Chondrocyte (in vitro differentiated cells): ENCODE measurements around the gene THBS2. TPM values are rescaled to one million over a fixed set of nuclear protein-coding genes. Genes with fewer than 3 reads are reported as not detected.

Experiments
- DNase-seq: peaks from one replicate; pipeline ENCODE4 v3.0.0; 2021; ENCODE audit warnings: mixed read lengths, low spot score
- H3K27ac Mint-ChIP-seq: one replicate; pipeline ENCODE4 v1.8.0; 2021; ENCODE audit warnings: mild to moderate bottlenecking, moderate library complexity, mixed read lengths; ENCODE audit not compliant: unreplicated experiment
- H3K27me3 Mint-ChIP-seq: 2 replicates; pipeline ENCODE4 v1.8.0; 2021; ENCODE audit warnings: low read depth, mixed read lengths
- H3K36me3 Mint-ChIP-seq: 2 replicates; pipeline ENCODE4 v1.8.0; 2021; ENCODE audit warnings: low read depth, mixed read lengths
- H3K4me1 Mint-ChIP-seq: 2 replicates; pipeline ENCODE4 v1.8.0; 2021; ENCODE audit warnings: low read depth, mild to moderate bottlenecking, mixed read lengths
- H3K4me3 Mint-ChIP-seq: one replicate; pipeline ENCODE4 v1.8.0; 2021; ENCODE audit warnings: mild to moderate bottlenecking, moderate library complexity, mixed read lengths; ENCODE audit not compliant: unreplicated experiment
- H3K9me3 Mint-ChIP-seq: 2 replicates; pipeline ENCODE4 v1.8.0; 2021; ENCODE audit warnings: low read depth, mixed read lengths
- total RNA-seq: library from RNA; stranded (reverse); gene quantifications from 3 replicates; pipeline ENCODE4 v1.2.1, GENCODE V29; 2021
- TF ChIP-seq, protein P1 (sequence below): fragments of 200-600 bp; sonication (generic); IDR thresholded peaks from 2 replicates; pipeline ENCODE4 v1.5.0; 2021; ENCODE audit warnings: antibody characterized with exemption, mild to moderate bottlenecking, moderate library complexity

The THBS2 gene
- total RNA-seq, 1 donor from 2014 or later = 1,285 TPM

DNA sequence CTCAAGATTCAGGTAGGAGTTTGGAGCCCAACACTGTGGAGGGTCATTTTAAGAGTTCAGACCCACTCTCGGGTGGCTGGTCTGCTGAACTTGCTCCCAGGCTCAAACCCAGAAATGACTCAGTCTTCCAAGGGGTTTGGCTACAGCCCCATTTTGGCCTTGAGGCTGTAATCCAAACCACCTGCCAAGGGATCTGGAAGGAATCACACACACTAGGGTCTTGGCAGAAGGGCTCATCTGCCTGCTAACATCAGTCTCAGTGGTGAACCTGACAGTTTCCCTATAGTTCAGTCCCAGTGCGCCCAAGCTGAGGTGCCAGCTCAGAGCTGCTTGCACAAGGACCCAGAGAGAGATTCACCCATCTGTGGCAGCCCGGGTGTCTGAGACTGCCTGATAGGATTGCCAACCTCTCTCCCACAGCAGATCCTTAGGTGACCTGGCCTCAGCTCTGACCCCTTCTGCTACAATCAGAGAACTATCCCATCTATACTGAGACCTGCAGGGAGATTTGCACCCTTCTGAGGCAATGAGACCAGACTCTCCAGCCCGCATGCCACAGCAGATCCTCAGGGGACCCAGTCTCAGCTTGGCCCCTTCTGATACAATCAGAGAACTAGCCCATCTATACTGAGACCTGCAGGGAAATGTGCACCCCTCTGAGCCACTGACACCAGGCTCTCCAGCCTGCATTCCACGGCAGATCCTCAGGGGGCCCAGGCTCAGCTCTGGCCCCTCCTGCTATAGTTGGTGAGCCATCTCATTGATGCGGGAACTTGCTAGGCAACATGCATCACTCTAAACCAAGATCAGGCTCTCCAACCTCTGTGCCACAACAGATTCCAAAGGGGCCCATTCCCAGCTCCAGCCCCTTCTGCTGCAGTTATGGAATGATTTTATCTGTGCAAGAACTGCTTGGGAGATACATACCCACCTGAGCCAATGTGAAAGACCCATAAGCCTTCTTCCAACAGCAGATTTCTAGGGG, 48.2 kb downstream of the THBS2 start:
- no peak overlapping the region for H3K27ac Mint-ChIP-seq
- DNase-seq = no peak

DNA sequence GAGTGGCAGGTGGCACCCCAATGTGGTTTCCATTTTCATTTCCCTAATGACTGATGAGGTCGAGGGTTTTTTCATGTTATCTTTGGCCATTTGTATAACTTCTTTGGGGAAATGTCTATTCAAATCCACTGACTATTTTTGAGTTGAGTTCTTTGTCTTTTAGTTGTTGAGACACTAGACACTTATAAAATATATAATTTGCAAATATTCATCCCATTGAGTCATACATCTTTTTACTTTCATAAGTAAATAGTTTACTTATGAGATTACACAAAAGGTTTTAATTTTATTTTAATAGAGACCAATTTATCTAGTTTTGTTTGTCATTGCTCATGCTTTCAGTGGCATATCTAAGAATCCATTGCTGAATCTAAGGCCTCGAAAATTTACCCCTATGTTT, 49.5 kb downstream of the THBS2 start:
- Mint-ChIP-seq H3K27ac (no peak overlapping the region), H3K9me3 (peaks cover 31% of the 10 kb centered on the region), H3K4me3 (no peak overlapping the region), H3K27me3 (no peaks in the 10 kb centered on the region), H3K4me1 (peaks cover 15% of the 10 kb centered on the region), H3K36me3 (peaks cover 16% of the 10 kb centered on the region)
- TF ChIP-seq, protein P1, sequence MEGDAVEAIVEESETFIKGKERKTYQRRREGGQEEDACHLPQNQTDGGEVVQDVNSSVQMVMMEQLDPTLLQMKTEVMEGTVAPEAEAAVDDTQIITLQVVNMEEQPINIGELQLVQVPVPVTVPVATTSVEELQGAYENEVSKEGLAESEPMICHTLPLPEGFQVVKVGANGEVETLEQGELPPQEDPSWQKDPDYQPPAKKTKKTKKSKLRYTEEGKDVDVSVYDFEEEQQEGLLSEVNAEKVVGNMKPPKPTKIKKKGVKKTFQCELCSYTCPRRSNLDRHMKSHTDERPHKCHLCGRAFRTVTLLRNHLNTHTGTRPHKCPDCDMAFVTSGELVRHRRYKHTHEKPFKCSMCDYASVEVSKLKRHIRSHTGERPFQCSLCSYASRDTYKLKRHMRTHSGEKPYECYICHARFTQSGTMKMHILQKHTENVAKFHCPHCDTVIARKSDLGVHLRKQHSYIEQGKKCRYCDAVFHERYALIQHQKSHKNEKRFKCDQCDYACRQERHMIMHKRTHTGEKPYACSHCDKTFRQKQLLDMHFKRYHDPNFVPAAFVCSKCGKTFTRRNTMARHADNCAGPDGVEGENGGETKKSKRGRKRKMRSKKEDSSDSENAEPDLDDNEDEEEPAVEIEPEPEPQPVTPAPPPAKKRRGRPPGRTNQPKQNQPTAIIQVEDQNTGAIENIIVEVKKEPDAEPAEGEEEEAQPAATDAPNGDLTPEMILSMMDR = no peak
- no peak for DNase-seq

More for the DNA sequence above, 48.2 kb downstream of the THBS2 start:
- H3K4me3 Mint-ChIP-seq = no peak overlapping the region
- H3K27me3 Mint-ChIP-seq = no peaks in the 10 kb centered on the region
- peaks cover 19% of the 10 kb centered on the region for H3K36me3 Mint-ChIP-seq
- TF ChIP-seq, protein P1 = no peak
- H3K4me1 Mint-ChIP-seq = peaks cover 22% of the 10 kb centered on the region
- peaks cover 33% of the 10 kb centered on the region for H3K9me3 Mint-ChIP-seq

DNA sequence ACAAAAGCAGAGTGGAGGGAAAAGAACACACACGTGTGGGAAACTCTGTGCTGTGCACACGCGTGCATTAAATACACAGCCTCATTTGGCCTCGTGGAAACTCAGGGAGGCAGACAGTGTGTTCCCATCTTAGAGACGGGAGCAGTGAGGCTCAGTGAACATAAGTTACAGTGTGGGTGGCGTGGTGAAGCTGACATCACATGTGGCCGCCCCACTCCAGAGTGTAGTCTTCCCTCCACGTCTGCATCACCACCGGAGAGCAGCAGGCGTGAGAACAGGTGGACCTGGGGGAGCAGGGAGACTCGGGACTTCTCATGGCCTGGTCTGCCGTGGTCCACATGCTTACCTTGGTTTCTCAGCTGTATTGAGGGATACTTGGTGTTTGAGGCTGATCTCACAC, 51.7 kb downstream of the THBS2 start:
- H3K4me1 Mint-ChIP-seq = peaks cover 11% of the 10 kb centered on the region
- no peak for DNase-seq
- no peak overlapping the region for H3K27ac Mint-ChIP-seq
- H3K27me3 Mint-ChIP-seq = no peaks in the 10 kb centered on the region
- H3K4me3 Mint-ChIP-seq = no peak overlapping the region
- H3K9me3 Mint-ChIP-seq = peaks cover 17% of the 10 kb centered on the region
- TF ChIP-seq, protein P1 = no peak
- peaks cover 9% of the 10 kb centered on the region for H3K36me3 Mint-ChIP-seq

DNA sequence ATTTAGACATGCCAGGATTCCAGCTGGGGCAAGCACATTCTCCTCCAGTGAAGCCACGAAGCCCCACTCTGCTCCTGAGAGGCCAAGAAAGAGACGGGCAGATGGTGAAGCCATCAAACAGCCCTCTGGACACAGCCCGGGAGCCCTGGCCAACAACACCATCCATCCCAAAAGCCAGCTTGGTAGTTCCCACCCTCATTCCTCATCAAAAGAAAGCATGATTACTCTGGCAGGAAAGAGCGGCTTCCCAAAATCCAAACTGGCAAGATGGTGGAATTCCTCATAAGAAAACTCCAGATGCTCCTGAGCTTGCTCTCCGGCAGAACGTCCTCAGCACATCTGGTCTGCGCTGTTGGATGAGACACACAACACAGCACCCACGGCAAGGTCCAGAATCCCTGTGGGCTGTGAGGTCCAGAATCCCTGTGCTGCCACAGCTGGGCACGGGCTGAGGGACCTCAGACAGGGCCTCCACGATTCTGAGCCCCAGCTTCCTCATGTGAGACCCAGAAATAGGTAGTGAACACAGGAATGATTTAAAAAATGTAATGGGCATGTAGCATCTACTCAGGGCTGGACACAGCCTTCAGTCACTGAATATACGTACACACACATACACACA, 52.6 kb downstream of the THBS2 start:
- no peak overlapping the region for H3K27ac Mint-ChIP-seq
- H3K9me3 Mint-ChIP-seq = peaks cover 11% of the 10 kb centered on the region
- peaks cover 7% of the 10 kb centered on the region for H3K4me1 Mint-ChIP-seq
- TF ChIP-seq, protein P1 = no peak
- H3K4me3 Mint-ChIP-seq = no peak overlapping the region
- DNase-seq = no peak
- peaks cover 6% of the 10 kb centered on the region for H3K36me3 Mint-ChIP-seq
- H3K27me3 Mint-ChIP-seq = no peaks in the 10 kb centered on the region

DNA sequence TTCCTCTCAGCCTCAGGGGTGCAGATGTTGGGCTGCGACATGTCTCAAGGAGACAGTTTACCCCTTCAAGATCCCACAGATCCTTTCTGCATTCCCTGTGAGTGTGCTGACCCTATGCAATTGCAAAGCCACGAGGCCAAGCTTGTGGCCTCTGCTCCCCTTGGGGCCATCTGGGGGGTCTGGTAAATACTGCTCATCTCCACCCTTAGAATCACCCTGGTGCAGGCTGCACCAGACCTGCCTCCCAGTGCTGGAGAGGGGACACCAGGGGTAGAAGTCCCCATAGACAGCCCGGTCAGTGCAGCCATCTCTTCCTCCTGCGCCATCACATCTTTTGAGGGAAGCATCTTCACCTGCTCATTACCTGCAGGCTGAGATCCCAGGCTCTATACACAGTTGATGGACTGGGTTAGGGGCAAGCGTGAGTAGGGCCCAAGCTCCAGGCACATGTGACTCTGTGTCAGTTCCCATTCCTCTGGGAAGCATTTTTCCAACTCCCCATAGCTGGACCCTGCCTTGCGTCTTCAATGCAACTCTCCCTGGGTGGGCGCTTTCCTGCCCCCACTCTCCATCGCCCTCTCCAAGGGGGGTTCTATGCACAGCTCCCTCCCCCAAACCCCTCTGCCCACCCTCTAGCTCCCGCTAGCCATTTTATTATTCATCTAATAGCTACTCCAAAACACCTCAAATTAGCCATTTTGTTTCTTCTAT, 53.9 kb downstream of the THBS2 start:
- Mint-ChIP-seq H3K4me1 (peaks cover 7% of the 10 kb centered on the region), H3K9me3 (peaks cover 18% of the 10 kb centered on the region)

More for the DNA sequence above, 53.9 kb downstream of the THBS2 start:
- TF ChIP-seq, protein P1 = no peak
- Mint-ChIP-seq H3K4me3 (no peak overlapping the region), H3K27me3 (no peaks in the 10 kb centered on the region), H3K36me3 (peaks cover 11% of the 10 kb centered on the region), H3K27ac (no peak overlapping the region)
- DNase-seq = no peak
